Renal cortex interstitium (tissue), 11 donors: ENCODE measurements around the gene CERS1. TPM values are rescaled to one million over a fixed set of nuclear protein-coding genes. Genes with fewer than 3 reads are reported as not detected.

Experiments
- DNase-seq, 11 donors: peaks; one replicate each; pipeline ENCODE4 v3.0.0-alpha.2; 2013; ENCODE audit warnings: low read depth in 9 of 11, low spot score in 4 of 11; ENCODE audit errors: extremely low read depth in 1 of 11
- polyA plus RNA-seq, 3 donors: library from polyadenylated mRNA; unstranded; fragments of 120-200 nt; gene quantifications; one replicate each; pipeline ENCODE4 v1.2.1, GENCODE V29; 2013; ENCODE audit not compliant: insufficient read length in 3 of 3

The CERS1 gene
- polyA plus RNA-seq, 3 donors, result 4.5 to 8.1 (median 7.2) TPM

GRCh38 chr19:18865106-18865972 is 30.6 kb downstream of the CERS1 start:
- DNase-seq, result no peak

- DNase-seq, result no peak
Measured at GRCh38 chr19:18863843-18864362, 32.1 kb downstream of the CERS1 start.

- no peak for DNase-seq
Measured at GRCh38 chr19:18862976-18863842, 32.7 kb downstream of the CERS1 start.

- DNase-seq, result no peak
Measured at GRCh38 chr19:18861917-18862316, 34.0 kb downstream of the CERS1 start.

GRCh38 chr19:18861235-18861634 is 34.7 kb downstream of the CERS1 start:
- DNase-seq, result no peak

GRCh38 chr19:18860725-18861124 is 35.2 kb downstream of the CERS1 start:
- no peak for DNase-seq

GRCh38 chr19:18860302-18860700 is 35.7 kb downstream of the CERS1 start:
- DNase-seq, result no peak

- DNase-seq, result no peak
Measured at GRCh38 chr19:18859676-18860301, 36.2 kb downstream of the CERS1 start.

GRCh38 chr19:18858906-18859646 is 36.9 kb downstream of the CERS1 start:
- DNase-seq, result no peak

GRCh38 chr19:18857223-18857622 is 38.7 kb downstream of the CERS1 start:
- no peak for DNase-seq

GRCh38 chr19:18856385-18857126 is 39.4 kb downstream of the CERS1 start:
- peak in 3 of 11 donors; percentile 49 to 55 (median 50) for DNase-seq

GRCh38 chr19:18855647-18856384 is 40.1 kb downstream of the CERS1 start:
- no peak for DNase-seq

GRCh38 chr19:18854982-18855381 is 41.0 kb downstream of the CERS1 start:
- DNase-seq, result no peak

GRCh38 chr19:18853755-18854427 is 42.1 kb downstream of the CERS1 start:
- no peak for DNase-seq

GRCh38 chr19:18852648-18853047 is 43.3 kb downstream of the CERS1 start:
- no peak for DNase-seq

- no peak for DNase-seq
Measured at GRCh38 chr19:18851673-18852325, 44.2 kb downstream of the CERS1 start.
